GM21526 (cell line): ENCODE results near the gene PRKCG.

Source experiments
- ATAC-seq: cut with Tn5 transposase; IDR thresholded peaks from one replicate; pipeline ENCODE4 v1.9.1; 2021; ENCODE audit warnings: moderate library complexity; ENCODE audit not compliant: unreplicated experiment, low FRiP score

The PRKCG gene

DNA sequence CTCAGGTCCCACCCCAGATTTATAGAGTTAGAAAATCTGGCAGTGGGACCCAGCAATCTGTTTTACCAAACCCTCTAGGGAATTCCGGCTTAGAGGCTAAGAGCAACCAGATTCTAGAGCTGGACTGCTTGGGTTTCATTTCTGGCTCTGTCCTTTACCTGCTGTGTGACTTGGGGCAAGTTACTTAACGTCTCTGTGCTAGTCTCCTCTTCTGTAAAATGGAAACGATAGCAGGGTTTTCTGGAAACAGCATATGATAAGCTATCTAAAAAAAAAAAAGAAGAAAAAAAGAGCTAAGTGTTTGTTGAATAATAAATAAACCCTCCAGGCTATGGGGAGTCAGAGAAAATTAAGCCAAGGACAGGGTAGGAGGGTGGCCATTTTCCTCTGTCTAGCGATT is 15.5 kb downstream of the PRKCG start:
- ATAC-seq, result no peak

- no peak for ATAC-seq
Observed at GRCh38 chr19:53898166-53898565, 16.2 kb downstream of the PRKCG start.

- ATAC-seq, result no peak
Observed at GRCh38 chr19:53898636-53899341, 16.8 kb downstream of the PRKCG start.

DNA sequence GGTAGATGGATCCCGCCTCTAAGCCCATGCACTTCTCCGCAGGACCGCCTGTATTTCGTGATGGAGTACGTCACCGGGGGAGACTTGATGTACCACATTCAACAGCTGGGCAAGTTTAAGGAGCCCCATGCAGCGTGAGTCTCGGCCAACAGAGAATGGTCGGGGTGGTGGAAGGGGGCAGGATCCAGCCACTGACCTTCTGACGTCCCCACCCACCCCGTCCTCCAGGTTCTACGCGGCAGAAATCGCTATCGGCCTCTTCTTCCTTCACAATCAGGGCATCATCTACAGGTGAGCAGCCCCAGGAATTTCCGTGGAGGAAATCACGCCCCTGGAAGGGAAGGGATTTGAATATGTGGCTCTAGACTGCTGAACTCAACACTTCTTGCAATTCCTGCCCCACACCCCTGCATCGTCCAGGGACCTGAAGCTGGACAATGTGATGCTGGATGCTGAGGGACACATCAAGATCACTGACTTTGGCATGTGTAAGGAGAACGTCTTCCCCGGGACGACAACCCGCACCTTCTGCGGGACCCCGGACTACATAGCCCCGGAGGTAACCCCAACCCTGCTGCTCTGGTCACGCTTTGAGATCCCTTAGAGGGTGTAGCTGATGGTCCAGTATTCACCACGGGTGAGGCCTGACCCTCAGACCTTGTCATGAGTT is 18.3 kb downstream of the PRKCG start:
- no peak for ATAC-seq

DNA sequence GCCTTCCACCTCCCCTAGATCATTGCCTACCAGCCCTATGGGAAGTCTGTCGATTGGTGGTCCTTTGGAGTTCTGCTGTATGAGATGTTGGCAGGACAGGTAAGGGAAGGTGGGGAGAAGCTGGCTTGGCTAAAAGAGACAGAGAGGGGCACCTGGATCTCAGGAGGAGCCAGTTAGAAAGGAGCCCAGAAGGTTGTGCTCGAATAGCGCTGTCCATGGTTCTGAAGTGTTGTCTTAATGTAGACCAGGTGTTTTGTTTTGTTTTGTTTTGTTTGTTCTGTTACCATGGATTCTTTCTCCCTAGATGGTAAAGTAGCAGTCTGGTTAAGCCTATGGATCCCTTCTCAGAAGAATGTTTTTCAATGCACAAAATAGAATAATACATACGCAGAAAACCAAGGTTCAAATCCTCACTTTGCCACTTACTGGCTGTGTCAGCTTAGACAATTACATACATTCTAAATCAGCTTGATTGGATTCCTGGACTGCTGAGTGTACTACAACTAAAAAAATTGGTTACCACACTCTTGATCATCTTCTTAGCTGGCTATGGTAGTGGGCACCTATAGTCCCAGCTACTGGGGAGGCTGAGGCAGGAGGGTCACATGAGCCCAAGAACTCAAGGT is 21.2 kb downstream of the PRKCG start:
- ATAC-seq, result no peak

- ATAC-seq, result no peak
Observed at GRCh38 chr19:53904909-53905308, 22.9 kb downstream of the PRKCG start.

GRCh38 chr19:53905787-53906186 is 23.8 kb downstream of the PRKCG start:
- ATAC-seq, result no peak

DNA sequence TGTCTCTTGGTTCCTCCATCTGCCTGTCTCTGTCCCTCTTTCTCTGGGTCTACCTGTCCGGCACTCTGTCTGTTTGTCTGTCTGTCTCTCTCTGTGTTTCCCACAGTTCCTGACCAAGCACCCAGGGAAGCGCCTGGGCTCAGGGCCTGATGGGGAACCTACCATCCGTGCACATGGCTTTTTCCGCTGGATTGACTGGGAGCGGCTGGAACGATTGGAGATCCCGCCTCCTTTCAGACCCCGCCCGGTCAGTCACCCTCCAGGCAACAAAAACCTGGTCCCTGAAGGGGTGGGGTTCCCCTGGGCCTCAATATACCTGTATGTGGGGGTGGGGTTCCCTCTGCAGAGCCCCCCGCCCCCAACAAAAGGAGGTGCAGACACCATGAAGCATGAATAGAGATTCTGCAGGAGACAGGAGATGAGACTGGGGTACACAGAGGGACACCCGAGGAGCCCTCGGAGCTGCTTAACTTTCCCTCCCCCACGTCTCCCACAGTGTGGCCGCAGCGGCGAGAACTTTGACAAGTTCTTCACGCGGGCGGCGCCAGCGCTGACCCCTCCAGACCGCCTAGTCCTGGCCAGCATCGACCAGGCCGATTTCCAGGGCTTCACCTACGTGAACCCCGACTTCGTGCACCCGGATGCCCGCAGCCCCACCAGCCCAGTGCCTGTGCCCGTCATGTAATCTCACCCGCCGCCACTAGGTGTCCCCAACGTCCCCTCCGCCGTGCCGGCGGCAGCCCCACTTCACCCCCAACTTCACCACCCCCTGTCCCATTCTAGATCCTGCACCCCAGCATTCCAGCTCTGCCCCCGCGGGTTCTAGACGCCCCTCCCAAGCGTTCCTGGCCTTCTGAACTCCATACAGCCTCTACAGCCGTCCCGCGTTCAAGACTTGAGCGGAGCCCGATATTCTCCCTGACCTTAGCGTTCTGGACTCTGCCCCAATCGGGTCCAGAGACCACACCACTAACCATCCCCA is 24.5 kb downstream of the PRKCG start:
- ATAC-seq, result no peak

DNA sequence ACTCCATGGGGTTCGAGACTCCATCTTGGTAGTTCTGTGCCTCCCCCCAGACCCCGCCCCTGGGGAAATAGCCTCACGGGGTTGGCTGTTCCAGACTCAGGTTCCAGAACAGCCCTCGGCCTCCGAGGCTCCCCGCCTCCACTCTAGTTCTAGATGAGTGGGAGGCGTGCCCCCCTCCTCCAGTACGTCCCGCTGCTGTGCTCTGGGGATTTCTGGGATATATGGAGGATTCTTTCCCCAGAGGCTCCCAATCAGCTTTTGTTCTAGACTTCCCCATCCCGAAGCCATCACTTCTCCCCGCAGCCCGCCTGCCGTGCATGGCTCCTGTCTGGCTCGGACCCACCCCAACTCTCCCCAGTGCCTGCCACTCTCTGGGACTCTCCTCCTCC is 25.2 kb downstream of the PRKCG start:
- ATAC-seq, result no peak

- ATAC-seq, result no peak
Observed at GRCh38 chr19:53907690-53908089, 25.7 kb downstream of the PRKCG start.

GRCh38 chr19:53908106-53908934 is 26.3 kb downstream of the PRKCG start:
- no peak for ATAC-seq

- no peak for ATAC-seq
Observed at GRCh38 chr19:53908935-53909415, 27.0 kb downstream of the PRKCG start, which contains the start of gene CACNG7. TSS of gene CACNG7 (plus strand) at chr19:53909278. CDS start at chr19:53912832, 3,554 bp downstream.

DNA sequence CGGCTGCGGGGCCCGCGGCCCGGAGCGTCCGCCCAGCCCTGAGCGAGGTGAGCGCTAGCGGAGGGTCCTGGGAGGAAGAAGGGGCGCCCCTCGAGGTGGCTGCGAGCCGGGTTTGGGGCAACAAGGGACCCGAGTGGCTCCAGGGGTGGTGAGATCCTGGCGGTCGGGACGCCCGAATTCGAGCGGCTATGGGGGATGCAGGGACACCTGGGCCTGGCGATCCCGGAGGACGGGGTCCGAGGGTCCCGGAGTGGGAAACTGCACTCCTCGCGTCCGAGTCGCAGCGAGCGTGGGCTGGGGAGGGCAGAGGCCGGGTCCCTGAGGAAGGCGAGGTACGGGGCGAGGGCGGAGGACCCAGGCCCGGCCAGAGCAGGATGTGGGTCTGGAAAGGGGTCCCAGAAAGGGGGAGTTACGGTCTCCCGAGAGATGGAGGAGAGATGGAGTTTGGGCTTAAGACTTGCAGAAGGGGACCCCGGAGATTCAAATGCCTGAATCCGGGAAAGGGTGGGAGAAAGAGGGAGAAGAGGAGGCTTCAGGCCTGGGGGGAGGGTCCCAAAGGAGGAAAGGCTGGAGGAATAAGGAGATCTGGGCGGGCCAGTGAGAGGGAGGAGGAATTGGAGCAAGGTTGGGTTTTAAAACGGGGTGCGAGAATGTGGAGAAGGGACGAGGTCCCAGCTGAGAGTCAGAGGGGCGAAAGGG is 27.6 kb downstream of the PRKCG start:
- no peak for ATAC-seq

DNA sequence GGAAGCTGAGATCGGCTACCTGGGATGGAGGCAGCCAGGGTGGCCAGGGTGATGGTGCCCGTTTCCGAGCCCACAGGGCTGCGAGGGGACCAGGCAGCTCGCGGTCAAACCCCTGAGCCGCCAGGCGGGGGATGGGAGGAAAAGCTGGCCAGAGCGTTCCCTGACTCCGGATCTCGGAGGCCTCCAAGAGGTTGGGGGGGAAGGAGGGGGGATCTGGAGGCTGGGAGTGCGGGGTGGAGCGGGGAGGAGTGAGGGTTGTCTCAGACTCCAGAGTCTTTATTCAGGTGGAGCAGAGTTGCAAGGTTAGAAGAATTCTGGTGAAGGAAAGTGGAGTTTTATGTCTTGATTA is 28.1 kb downstream of the PRKCG start:
- no peak for ATAC-seq

- no peak for ATAC-seq
Observed at GRCh38 chr19:53912653-53913052, 30.7 kb downstream of the PRKCG start.

GRCh38 chr19:53915000-53915399 is 33.0 kb downstream of the PRKCG start:
- ATAC-seq, result no peak

DNA sequence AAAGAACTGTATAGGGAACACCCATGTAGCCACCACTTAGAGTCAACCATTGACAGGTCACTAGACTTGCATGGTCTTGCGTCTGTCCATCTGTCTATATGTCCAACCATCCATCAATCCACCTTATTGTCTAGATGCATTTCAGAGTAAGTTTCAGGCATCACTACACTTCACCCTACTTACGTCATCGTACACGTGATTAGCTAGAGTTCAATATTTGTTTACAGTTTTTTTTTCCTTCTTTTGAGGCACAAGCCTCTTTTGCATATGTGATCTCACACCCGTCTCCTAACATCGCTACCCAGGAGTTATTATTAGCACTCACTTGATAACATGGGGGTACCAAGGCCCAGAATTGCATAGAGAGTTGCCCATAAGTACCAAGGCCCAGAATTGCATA is 34.0 kb downstream of the PRKCG start:
- no peak for ATAC-seq

GRCh38 chr19:53917356-53917755 is 35.4 kb downstream of the PRKCG start:
- ATAC-seq, result no peak

- ATAC-seq, result no peak
Observed at GRCh38 chr19:53927739-53928138, 45.7 kb downstream of the PRKCG start.
